H9 (cell line): ENCODE results near the gene COQ8A. TPM values are rescaled to one million over a fixed set of nuclear protein-coding genes. Genes with fewer than 3 reads are reported as not detected.

ENCODE experiments used
- DNase-seq: peaks from one replicate; pipeline ENCODE4 v3.0.0-alpha.2; 2017
- H2AFZ ChIP-seq: one replicate; pipeline ENCODE4 v1.6.1; 2013; ENCODE audit warnings: mild to moderate bottlenecking, low read length, control low read depth, moderate library complexity
- H2AK5ac ChIP-seq: 2 replicates; pipeline ENCODE4 v1.6.1; 2013; ENCODE audit warnings: low read length, control low read depth, mixed read lengths; ENCODE audit not compliant: insufficient read length
- H2BK120ac ChIP-seq: one replicate; pipeline ENCODE4 v1.6.1; 2013; ENCODE audit warnings: low read depth, mild to moderate bottlenecking, low read length, control low read depth, inconsistent platforms; ENCODE audit not compliant: poor library complexity, severe bottlenecking
- H2BK12ac ChIP-seq: 2 replicates; pipeline ENCODE4 v1.6.1; 2013; ENCODE audit warnings: low read length, control low read depth, mixed read lengths, low read depth; ENCODE audit not compliant: insufficient read length
- H2BK15ac ChIP-seq: 2 replicates; pipeline ENCODE4 v1.6.1; 2013; ENCODE audit warnings: low read depth, low read length, control low read depth
- H2BK20ac ChIP-seq: one replicate; pipeline ENCODE4 v1.6.1; 2013; ENCODE audit warnings: low read depth, mild to moderate bottlenecking, low read length, control low read depth, inconsistent platforms; ENCODE audit not compliant: poor library complexity, severe bottlenecking
- H2BK5ac ChIP-seq: 2 replicates; pipeline ENCODE4 v1.6.1; 2013; ENCODE audit warnings: low read length, control low read depth, mixed read lengths; ENCODE audit not compliant: insufficient read length
- H3K14ac ChIP-seq: 2 replicates; pipeline ENCODE4 v1.6.1; 2013; ENCODE audit warnings: low read length, control low read depth; ENCODE audit not compliant: insufficient read depth
- H3K18ac ChIP-seq: 2 replicates; pipeline ENCODE4 v1.6.1; 2013; ENCODE audit warnings: low read depth, mild to moderate bottlenecking, mixed read lengths, low read length, control low read depth; ENCODE audit not compliant: insufficient read length
- H3K23ac ChIP-seq: 2 replicates; pipeline ENCODE4 v1.6.1; 2013; ENCODE audit warnings: low read length, control low read depth, mixed read lengths, low read depth; ENCODE audit not compliant: insufficient read length
- H3K23me2 ChIP-seq: 2 replicates; pipeline ENCODE4 v1.6.1; 2013; ENCODE audit warnings: low read depth, mild to moderate bottlenecking, mixed read lengths, low read length, control low read depth; ENCODE audit not compliant: insufficient read length, poor library complexity, severe bottlenecking
- H3K27ac ChIP-seq: 2 replicates; pipeline ENCODE4 v1.5.1; 2013; ENCODE audit warnings: low read length, control low read depth, mixed read lengths, low read depth; ENCODE audit not compliant: insufficient read length
- H3K27me3 ChIP-seq: 2 replicates; pipeline ENCODE4 v1.6.1; 2013; ENCODE audit warnings: low read length, control low read depth, inconsistent platforms; ENCODE audit not compliant: insufficient read depth
- H3K4ac ChIP-seq: 2 replicates; pipeline ENCODE4 v1.6.1; 2013; ENCODE audit warnings: low read depth, mild to moderate bottlenecking, control low read depth, inconsistent platforms, low read length, moderate library complexity
- H3K4me1 ChIP-seq: 2 replicates; pipeline ENCODE4 v1.6.1; 2013; ENCODE audit warnings: low read length, control low read depth, inconsistent platforms; ENCODE audit not compliant: insufficient read depth
- H3K4me2 ChIP-seq: 2 replicates; pipeline ENCODE4 v1.6.1; 2013; ENCODE audit warnings: low read length, control low read depth, mixed read lengths; ENCODE audit not compliant: insufficient read length, insufficient read depth
- H3K56ac ChIP-seq: 2 replicates; pipeline ENCODE4 v1.6.1; 2013; ENCODE audit warnings: low read depth, mild to moderate bottlenecking, mixed read lengths, low read length, control low read depth; ENCODE audit not compliant: insufficient read length
- H3K79me1 ChIP-seq: 2 replicates; pipeline ENCODE4 v1.6.1; 2013; ENCODE audit warnings: low read depth, mild to moderate bottlenecking, moderate library complexity, low read length, control low read depth, inconsistent platforms; ENCODE audit not compliant: insufficient read depth, poor library complexity, severe bottlenecking
- H3K79me2 ChIP-seq: 2 replicates; pipeline ENCODE4 v1.6.1; 2013; ENCODE audit warnings: low read length, control low read depth, inconsistent platforms; ENCODE audit not compliant: insufficient read depth
- H3K9ac ChIP-seq: 2 replicates; pipeline ENCODE4 v1.6.1; 2013; ENCODE audit warnings: low read length, control low read depth, mixed read lengths; ENCODE audit not compliant: insufficient read length; ENCODE audit errors: extremely low read depth
- H3K9me3 ChIP-seq: one replicate; pipeline ENCODE4 v1.6.1; 2013; ENCODE audit warnings: low read depth, low read length, inconsistent platforms; ENCODE audit not compliant: control insufficient read depth
- H3T11ph ChIP-seq: one replicate; pipeline ENCODE4 v1.6.1; 2013; ENCODE audit warnings: mild to moderate bottlenecking, low read length, control low read depth, inconsistent platforms
- H4K20me1 ChIP-seq: one replicate; pipeline ENCODE4 v1.6.1; 2013; ENCODE audit not compliant: control insufficient read depth, insufficient read length, insufficient read depth
- H4K5ac ChIP-seq: 2 replicates; pipeline ENCODE4 v1.6.1; 2013; ENCODE audit warnings: low read depth, mild to moderate bottlenecking, mixed read lengths, low read length, control low read depth; ENCODE audit not compliant: insufficient read length
- H4K8ac ChIP-seq: replicated peaks from 2 replicates; pipeline ENCODE4 v1.6.1; 2013; ENCODE audit warnings: low read length, control low read depth, mixed read lengths, low read depth; ENCODE audit not compliant: insufficient read length
- H4K91ac ChIP-seq: 2 replicates; pipeline ENCODE4 v1.6.1; 2013; ENCODE audit warnings: low read depth, mild to moderate bottlenecking, moderate library complexity, mixed read lengths, low read length, control low read depth; ENCODE audit not compliant: insufficient read length
- H3K27ac Mint-ChIP-seq, 3 experiments: 2 replicates in 2 of 3; 3 replicates in 1 of 3; pipeline ENCODE4 v1.8.0; 2020 to 2021; ENCODE audit warnings: mixed read lengths in 3 of 3, mild to moderate bottlenecking in 1 of 3, moderate library complexity in 1 of 3
- H3K27me3 Mint-ChIP-seq: 2 replicates; pipeline ENCODE4 v1.8.0; 2021; ENCODE audit warnings: low read depth, mild to moderate bottlenecking, moderate library complexity, mixed read lengths
- H3K36me3 Mint-ChIP-seq, 3 experiments: 2 replicates in 2 of 3; 3 replicates in 1 of 3; pipeline ENCODE4 v1.8.0; 2020 to 2021; ENCODE audit warnings: low read depth in 3 of 3, mixed read lengths in 3 of 3; ENCODE audit not compliant: insufficient read depth in 1 of 3
- H3K4me1 Mint-ChIP-seq, 2 experiments: 2 replicates each; pipeline ENCODE4 v1.8.0; 2020; ENCODE audit warnings: mixed read lengths in 2 of 2
- H3K4me3 Mint-ChIP-seq, 2 experiments: 2 replicates in 1 of 2; 3 replicates in 1 of 2; pipeline ENCODE4 v1.8.0; 2020 to 2021; ENCODE audit warnings: mild to moderate bottlenecking in 2 of 2, mixed read lengths in 2 of 2, moderate library complexity in 1 of 2
- H3K9me3 Mint-ChIP-seq, 2 experiments: 2 replicates in 1 of 2; 3 replicates in 1 of 2; pipeline ENCODE4 v1.8.0; 2020; ENCODE audit warnings: mild to moderate bottlenecking in 2 of 2, mixed read lengths in 2 of 2, moderate library complexity in 1 of 2
- WGBS: extraction: QIAGEN DNeasy Blood & Tissue Kit; methylation state at CpG from one replicate; pipeline ENCODE4 v1.1.7; 2013; ENCODE audit warnings: missing lambda C conversion rate, low lambda C conversion rate, mixed read lengths; ENCODE audit not compliant: insufficient read length; ENCODE audit errors: extremely low coverage; 5-methylcytosine and 5-hydroxymethylcytosine counted together
- total RNA-seq: library from RNA; stranded (reverse); gene quantifications from 2 replicates; pipeline ENCODE4 v1.2.1, GENCODE V29; 2021
- TF ChIP-seq, protein P1 (sequence below): fragments of 200-600 bp; sonication (generic); conservative IDR thresholded peaks from 3 replicates; pipeline ENCODE4 v1.8.0; 2021; ENCODE audit warnings: antibody characterized with exemption, mild to moderate bottlenecking

The COQ8A gene
- total RNA-seq, 1 experiment from 2014 or later: 26.0 TPM

DNA sequence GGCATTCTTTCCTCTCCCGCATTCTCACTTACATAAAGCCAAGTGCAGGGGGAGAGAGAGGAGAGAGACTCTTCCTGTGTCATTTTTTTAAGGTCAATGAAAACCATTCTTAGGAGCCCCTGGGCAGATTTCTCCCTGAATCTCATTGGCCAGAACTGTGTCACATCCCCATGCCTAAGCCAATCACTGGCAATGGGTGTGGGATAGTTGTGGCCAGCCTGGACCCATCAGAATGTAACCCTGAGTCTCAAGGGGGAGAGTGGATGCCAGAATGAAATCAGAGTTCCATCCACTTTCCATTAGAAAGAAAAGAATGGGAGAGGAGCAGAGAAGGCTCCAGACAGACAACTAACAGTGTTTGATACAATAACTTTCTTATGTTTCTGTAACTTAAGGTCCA is 31.2 kb upstream of the COQ8A start:
- Histone ChIP-seq H3T11ph (no peak overlapping the region), H3K23ac (no peak overlapping the region), H3K4ac (no peak overlapping the region), H3K4me1 (no peaks in the 10 kb centered on the region; the same call in 1 of the 2 replicates), H4K20me1 (no peaks in the 10 kb centered on the region), H4K5ac (no peak overlapping the region), H4K8ac (no peak overlapping the region), H3K18ac (no peak overlapping the region), H2AK5ac (no peak overlapping the region), H3K9me3 (no peaks in the 10 kb centered on the region), H3K27ac (no peak overlapping the region), H2BK15ac (no peak overlapping the region), H3K23me2 (no peaks in the 10 kb centered on the region), H3K79me2 (no peaks in the 10 kb centered on the region), H3K79me1 (no peaks in the 10 kb centered on the region), H2AFZ (no peak overlapping the region), H3K9ac (no peak overlapping the region), H3K56ac (no peak overlapping the region), H3K4me2 (no peak overlapping the region), H2BK12ac (no peak overlapping the region), H2BK20ac (no peak overlapping the region), H2BK5ac (no peak overlapping the region), H3K27me3 (no peaks in the 10 kb centered on the region), H4K91ac (no peak overlapping the region), H3K14ac (no peak overlapping the region), H2BK120ac (no peak overlapping the region)
- Mint-ChIP-seq H3K27ac (no peak overlapping the region), H3K36me3 (peaks cover 0 to 3% (median 0%) of the 10 kb centered on the region in 3 experiments; a peak in 2 of 7 replicates), H3K4me1 (peaks cover 5 to 9% of the 10 kb centered on the region in 2 experiments), H3K9me3 (no peaks in the 10 kb centered on the region), H3K27me3 (no peaks in the 10 kb centered on the region), H3K4me3 (no peak overlapping the region)
- TF ChIP-seq, protein P1, sequence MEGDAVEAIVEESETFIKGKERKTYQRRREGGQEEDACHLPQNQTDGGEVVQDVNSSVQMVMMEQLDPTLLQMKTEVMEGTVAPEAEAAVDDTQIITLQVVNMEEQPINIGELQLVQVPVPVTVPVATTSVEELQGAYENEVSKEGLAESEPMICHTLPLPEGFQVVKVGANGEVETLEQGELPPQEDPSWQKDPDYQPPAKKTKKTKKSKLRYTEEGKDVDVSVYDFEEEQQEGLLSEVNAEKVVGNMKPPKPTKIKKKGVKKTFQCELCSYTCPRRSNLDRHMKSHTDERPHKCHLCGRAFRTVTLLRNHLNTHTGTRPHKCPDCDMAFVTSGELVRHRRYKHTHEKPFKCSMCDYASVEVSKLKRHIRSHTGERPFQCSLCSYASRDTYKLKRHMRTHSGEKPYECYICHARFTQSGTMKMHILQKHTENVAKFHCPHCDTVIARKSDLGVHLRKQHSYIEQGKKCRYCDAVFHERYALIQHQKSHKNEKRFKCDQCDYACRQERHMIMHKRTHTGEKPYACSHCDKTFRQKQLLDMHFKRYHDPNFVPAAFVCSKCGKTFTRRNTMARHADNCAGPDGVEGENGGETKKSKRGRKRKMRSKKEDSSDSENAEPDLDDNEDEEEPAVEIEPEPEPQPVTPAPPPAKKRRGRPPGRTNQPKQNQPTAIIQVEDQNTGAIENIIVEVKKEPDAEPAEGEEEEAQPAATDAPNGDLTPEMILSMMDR: no peak
- DNase-seq: no peak
- no CpG with 5 or more reads among the region's 1 CpG for WGBS
